B cell (primary cell): Measurements from ENCODE around the gene CEP128.

ENCODE experiments used
- EZH2 ChIP-seq: IDR thresholded peaks from 2 replicates; pipeline ENCODE4 v1.6.1; 2012; ENCODE audit warnings: borderline replicate concordance, low read depth, mild to moderate bottlenecking, moderate library complexity, low read length; ENCODE audit not compliant: insufficient read depth, poor library complexity, severe bottlenecking
- TF ChIP-seq, protein P1 (sequence below): fragments of 200-600 bp; IDR thresholded peaks from one replicate; pipeline ENCODE4 v1.8.0; 2022; ENCODE audit warnings: antibody characterized with exemption, mild to moderate bottlenecking

DNA sequence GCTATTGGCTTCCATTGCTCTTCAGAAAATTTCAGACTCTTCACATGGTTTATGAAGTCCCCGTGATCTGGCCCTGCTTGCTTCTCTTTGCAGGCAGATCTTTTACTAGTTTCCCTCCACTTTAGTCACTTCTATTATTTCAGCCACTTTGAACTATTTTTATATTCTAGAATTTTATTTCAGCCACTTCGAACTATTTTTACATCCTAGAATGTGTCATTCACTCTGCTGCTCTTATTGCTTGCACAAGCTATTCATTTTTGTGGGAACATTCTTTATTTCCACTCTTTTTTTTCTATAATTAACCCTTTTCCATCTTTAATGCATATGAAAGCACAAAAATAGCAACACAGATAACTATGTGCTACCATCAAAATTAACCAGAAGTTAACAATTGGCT is 38.4 kb upstream of the CEP128 start:
- TF ChIP-seq, protein P1, sequence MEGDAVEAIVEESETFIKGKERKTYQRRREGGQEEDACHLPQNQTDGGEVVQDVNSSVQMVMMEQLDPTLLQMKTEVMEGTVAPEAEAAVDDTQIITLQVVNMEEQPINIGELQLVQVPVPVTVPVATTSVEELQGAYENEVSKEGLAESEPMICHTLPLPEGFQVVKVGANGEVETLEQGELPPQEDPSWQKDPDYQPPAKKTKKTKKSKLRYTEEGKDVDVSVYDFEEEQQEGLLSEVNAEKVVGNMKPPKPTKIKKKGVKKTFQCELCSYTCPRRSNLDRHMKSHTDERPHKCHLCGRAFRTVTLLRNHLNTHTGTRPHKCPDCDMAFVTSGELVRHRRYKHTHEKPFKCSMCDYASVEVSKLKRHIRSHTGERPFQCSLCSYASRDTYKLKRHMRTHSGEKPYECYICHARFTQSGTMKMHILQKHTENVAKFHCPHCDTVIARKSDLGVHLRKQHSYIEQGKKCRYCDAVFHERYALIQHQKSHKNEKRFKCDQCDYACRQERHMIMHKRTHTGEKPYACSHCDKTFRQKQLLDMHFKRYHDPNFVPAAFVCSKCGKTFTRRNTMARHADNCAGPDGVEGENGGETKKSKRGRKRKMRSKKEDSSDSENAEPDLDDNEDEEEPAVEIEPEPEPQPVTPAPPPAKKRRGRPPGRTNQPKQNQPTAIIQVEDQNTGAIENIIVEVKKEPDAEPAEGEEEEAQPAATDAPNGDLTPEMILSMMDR, result no peak
- TF ChIP-seq EZH2, result no peak
